Uterus (tissue), 4 donors: ENCODE results near the gene GTPBP3. TPM values are rescaled to one million over a fixed set of nuclear protein-coding genes. Genes with fewer than 3 reads are reported as not detected.

ENCODE experiments used
- DNase-seq, 2 donors: peaks; one replicate each; pipeline ENCODE4 v3.0.0-alpha.2; 2019 to 2020
- H3K27ac ChIP-seq, 2 donors: fragments of 200-600 bp; sonication (generic); 1 replicate in 1 of 2; 2 replicates in 1 of 2; pipeline ENCODE4 v1.5.1; 2016 to 2018
- H3K27me3 ChIP-seq, 2 donors: fragments of 200-600 bp; sonication (generic); one replicate each; pipeline ENCODE4 v1.5.1; 2018 to 2019; ENCODE audit warnings: control low read depth in 1 of 2
- H3K36me3 ChIP-seq, 2 donors: fragments of 200-600 bp; sonication (generic); one replicate each; pipeline ENCODE4 v1.5.1; 2019; ENCODE audit warnings: control low read depth in 1 of 2
- H3K4me1 ChIP-seq, 2 donors: fragments of 200-600 bp; sonication (generic); one replicate each; pipeline ENCODE4 v1.5.1; 2018 to 2019; ENCODE audit warnings: control low read depth in 1 of 2
- H3K4me3 ChIP-seq, 2 donors: fragments of 200-600 bp; sonication (generic); 1 replicate in 1 of 2; 2 replicates in 1 of 2; pipeline ENCODE4 v1.5.1; 2018 to 2019; ENCODE audit warnings: mild to moderate bottlenecking in 1 of 2
- H3K9me3 ChIP-seq, 2 donors: fragments of 200-600 bp; sonication (generic); one replicate each; pipeline ENCODE4 v1.5.1; 2019; ENCODE audit warnings: control low read depth in 1 of 2
- CTCF ChIP-seq, 4 experiments: fragments of 200-600 bp in 2 of 4; fragments of 450-650 bp in 2 of 4; sonication (generic) in 2 of 4; IDR thresholded peaks; one replicate each; pipeline ENCODE4 v1.5.1; 2016 to 2019; ENCODE audit warnings: antibody characterized with exemption in 4 of 4, mild to moderate bottlenecking in 2 of 4, moderate library complexity in 1 of 4
- POLR2A ChIP-seq, 2 donors: fragments of 450-650 bp; IDR thresholded peaks; one replicate each; pipeline ENCODE4 v1.6.1; 2016; ENCODE audit warnings: antibody characterized with exemption in 2 of 2, mild to moderate bottlenecking in 1 of 2, moderate library complexity in 1 of 2
- intact Hi-C: fragments of 100-400 bp; cut with DNase I; formaldehyde crosslinking; loops from one replicate; pipeline ENCODE4 v1.15.1; 2023; ENCODE audit warnings: low total_unique reads
- total RNA-seq, 4 donors: library from RNA; depleted of rRNA in 3 of 4; stranded (reverse); fragments of >200 nt in 3 of 4; gene quantifications; one replicate each; pipeline versions ENCODE4 v1.1.0 to v1.2.4, GENCODE V29; 2014 to 2023
- donor health status: DM: yes; HTN: yes; CAD: no.

The GTPBP3 gene
- total RNA-seq, 4 donors from 2014 or later: 0.88 to 31.2 (median 24.4) TPM

DNA sequence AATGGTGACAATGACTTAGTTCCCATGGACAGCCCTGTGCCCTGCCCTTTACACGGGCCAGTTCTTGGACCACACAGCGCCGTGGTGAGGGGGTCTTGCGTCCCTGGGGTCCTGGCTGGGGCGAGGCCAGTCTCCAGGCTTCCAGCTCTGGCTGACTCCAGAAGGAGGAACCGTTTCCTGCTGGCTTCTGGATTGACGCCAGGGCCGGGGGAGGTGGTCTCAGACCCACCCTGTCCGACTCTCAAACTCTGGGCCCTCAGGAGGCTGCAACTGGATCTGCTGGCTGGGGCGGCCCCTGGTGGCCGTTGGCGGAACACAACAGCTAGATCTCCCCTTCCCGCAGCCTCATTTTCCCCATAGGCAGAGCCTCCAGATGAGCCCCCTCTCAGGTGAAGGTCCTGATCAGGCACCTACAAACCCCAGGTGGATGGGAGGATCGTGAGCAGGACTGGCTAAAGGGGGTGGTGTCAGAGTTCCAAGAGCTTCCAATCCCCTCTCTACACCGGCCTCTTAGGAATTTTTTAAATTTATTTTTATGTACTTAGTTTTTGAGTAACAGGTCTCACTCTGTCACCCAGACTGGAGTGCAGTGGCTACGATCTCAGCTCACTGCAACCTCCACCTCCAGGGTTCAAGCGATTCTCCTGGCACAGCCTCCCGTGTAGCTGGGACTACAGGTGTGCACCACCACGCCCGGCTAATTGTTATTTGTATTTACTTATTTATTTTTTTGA, 48.7 kb downstream of the GTPBP3 start:
- TF ChIP-seq POLR2A (IDR thresholded peaks at IDR 0.05): no peak
- TF ChIP-seq CTCF (IDR thresholded peaks at IDR 0.05): peak; percentile 67 to 86 (median 78)
- H3K4me3 ChIP-seq: no peak overlapping the region
- H3K36me3 ChIP-seq: no peaks in the 10 kb centered on the region
- no peaks in the 10 kb centered on the region for H3K27me3 ChIP-seq
- peak; percentile 50 to 54 for DNase-seq
- intact Hi-C loops: loop anchor here (5.0 kb wide), 1 partner anchor 44 kb away; no protein-coding TSS in a partner anchor
- no peak overlapping the region for H3K27ac ChIP-seq
- no peaks in the 10 kb centered on the region for H3K4me1 ChIP-seq
- no peaks in the 10 kb centered on the region for H3K9me3 ChIP-seq

GRCh38 chr19:17389288-17389687, 51.9 kb downstream of the GTPBP3 start:
- Histone ChIP-seq H3K27me3 (no peaks in the 10 kb centered on the region), H3K36me3 (no peaks in the 10 kb centered on the region), H3K27ac (no peak overlapping the region), H3K9me3 (no peaks in the 10 kb centered on the region), H3K4me1 (no peaks in the 10 kb centered on the region), H3K4me3 (no peak overlapping the region)
- DNase-seq: no peak
- intact Hi-C loops: loop anchor here (5.0 kb wide), 1 partner anchor 47 kb away; no protein-coding TSS in a partner anchor
- no peak for TF ChIP-seq CTCF (IDR thresholded peaks at IDR 0.05)
- no peak for TF ChIP-seq POLR2A (IDR thresholded peaks at IDR 0.05)

- Histone ChIP-seq H3K4me1 (no peaks in the 10 kb centered on the region), H3K27me3 (no peaks in the 10 kb centered on the region), H3K36me3 (no peaks in the 10 kb centered on the region), H3K4me3 (peak overlapping the region; percentile 38 to 46), H3K9me3 (no peaks in the 10 kb centered on the region), H3K27ac (peak overlapping the region; percentile 31)
- intact Hi-C loops: loop anchor here (5.0 kb wide), 1 partner anchor 48 kb away; no protein-coding TSS in a partner anchor
- no peak for DNase-seq
- TF ChIP-seq POLR2A (IDR thresholded peaks at IDR 0.05) (no peak), CTCF (IDR thresholded peaks at IDR 0.05) (no peak)
Observed at GRCh38 chr19:17389957-17390664, 52.8 kb downstream of the GTPBP3 start.

- Histone ChIP-seq H3K4me3 (peak overlapping the region; percentile 38 to 46), H3K4me1 (no peaks in the 10 kb centered on the region), H3K36me3 (no peaks in the 10 kb centered on the region), H3K27ac (peak overlapping the region; percentile 31), H3K9me3 (no peaks in the 10 kb centered on the region), H3K27me3 (no peaks in the 10 kb centered on the region)
- DNase-seq: peak; percentile 89 to 90
- peak; percentile 17 to 35 for TF ChIP-seq POLR2A (IDR thresholded peaks at IDR 0.05)
- TF ChIP-seq CTCF (IDR thresholded peaks at IDR 0.05): peak; percentile 53 to 96 (median 90)
- intact Hi-C loops: no loop called here
Observed at GRCh38 chr19:17390665-17391370, 53.5 kb downstream of the GTPBP3 start.
